SK-N-MC (cell line): Measurements from ENCODE around the gene DENND2A.

Experiments used
- EZH2 ChIP-seq: fragments of 200-600 bp; sonication (generic); IDR thresholded peaks from one replicate; pipeline ENCODE4 v1.6.1; 2017; ENCODE audit warnings: antibody characterized with exemption
- POLR2AphosphoS5 ChIP-seq: IDR thresholded peaks from 2 replicates; pipeline ENCODE4 v1.6.1; 2012; ENCODE audit warnings: mild to moderate bottlenecking, low read depth, low read length, borderline replicate concordance

DNA sequence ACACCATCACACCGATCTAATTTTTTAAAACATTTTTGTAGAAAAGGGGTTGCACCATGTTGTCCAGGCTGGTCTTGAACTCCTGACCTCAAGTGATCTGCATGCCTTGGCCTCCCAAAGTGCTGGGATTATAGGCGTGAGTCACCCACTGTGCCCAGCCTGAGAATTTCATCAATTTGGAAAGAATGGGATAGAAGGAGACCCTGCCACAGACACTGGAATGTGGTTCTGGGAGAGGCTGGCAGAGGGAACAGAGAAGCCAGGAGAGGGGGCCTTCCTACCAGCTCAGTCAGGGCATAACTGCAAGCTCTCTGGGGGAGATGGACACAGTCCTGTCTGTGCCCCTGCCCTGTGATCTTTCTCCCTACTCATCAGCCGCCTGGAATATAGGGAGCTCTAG is 119.2 kb downstream of the DENND2A start:
- TF ChIP-seq EZH2 (no peak), POLR2AphosphoS5 (no peak)
